ENCODE measurements around the gene ZNF470. TPM values are rescaled to one million over a fixed set of nuclear protein-coding genes. Genes with fewer than 3 reads are reported as not detected.
A peak's percentile ranks its signal among the peaks of the same experiment; 100 is the strongest.

The ZNF470 gene
- total RNA-seq, 1 donor from 2014 or later: 5.7 TPM

DNA sequence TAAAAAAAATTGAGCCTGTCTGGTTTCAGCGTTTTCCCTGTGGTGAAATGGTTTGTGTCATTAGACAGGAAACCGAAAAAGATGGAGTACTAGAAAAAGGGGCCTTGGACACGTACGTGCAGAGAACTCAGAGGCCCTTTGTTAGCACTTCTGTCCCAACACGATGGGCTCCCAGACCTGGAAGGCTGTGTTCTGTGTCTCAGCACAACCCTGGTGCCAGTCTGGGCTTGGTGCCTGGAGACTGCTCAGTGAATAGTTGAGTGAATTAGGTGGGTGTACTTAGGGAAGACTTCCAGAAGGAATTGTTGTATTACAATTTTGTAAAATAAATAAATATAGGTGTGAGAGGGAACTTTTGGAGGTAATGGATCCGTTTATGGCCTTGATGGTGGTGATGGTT is 36.6 kb downstream of the ZNF470 start:
- TF ChIP-seq, protein P1, sequence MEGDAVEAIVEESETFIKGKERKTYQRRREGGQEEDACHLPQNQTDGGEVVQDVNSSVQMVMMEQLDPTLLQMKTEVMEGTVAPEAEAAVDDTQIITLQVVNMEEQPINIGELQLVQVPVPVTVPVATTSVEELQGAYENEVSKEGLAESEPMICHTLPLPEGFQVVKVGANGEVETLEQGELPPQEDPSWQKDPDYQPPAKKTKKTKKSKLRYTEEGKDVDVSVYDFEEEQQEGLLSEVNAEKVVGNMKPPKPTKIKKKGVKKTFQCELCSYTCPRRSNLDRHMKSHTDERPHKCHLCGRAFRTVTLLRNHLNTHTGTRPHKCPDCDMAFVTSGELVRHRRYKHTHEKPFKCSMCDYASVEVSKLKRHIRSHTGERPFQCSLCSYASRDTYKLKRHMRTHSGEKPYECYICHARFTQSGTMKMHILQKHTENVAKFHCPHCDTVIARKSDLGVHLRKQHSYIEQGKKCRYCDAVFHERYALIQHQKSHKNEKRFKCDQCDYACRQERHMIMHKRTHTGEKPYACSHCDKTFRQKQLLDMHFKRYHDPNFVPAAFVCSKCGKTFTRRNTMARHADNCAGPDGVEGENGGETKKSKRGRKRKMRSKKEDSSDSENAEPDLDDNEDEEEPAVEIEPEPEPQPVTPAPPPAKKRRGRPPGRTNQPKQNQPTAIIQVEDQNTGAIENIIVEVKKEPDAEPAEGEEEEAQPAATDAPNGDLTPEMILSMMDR (IDR thresholded peaks at IDR 0.05; ENCODE audit: unreplicated experiment): no peak
- DNase-seq (ENCODE audit: low spot score): no peak
- peaks cover 13% of the 10 kb centered on the region for H3K9me3 Mint-ChIP-seq (ENCODE audit: unreplicated experiment)
- peaks cover 70% of the 10 kb centered on the region for H3K36me3 Mint-ChIP-seq (ENCODE audit: low read depth, unreplicated experiment)
- H3K27me3 Mint-ChIP-seq (ENCODE audit: unreplicated experiment): peaks cover 4% of the 10 kb centered on the region
- peaks cover 10% of the 10 kb centered on the region for H3K4me1 Mint-ChIP-seq (ENCODE audit: unreplicated experiment)
- H3K27ac Mint-ChIP-seq (ENCODE audit: unreplicated experiment): no peak overlapping the region
- H3K4me3 Mint-ChIP-seq (ENCODE audit: unreplicated experiment): peak overlapping the region; percentile 62

DNA sequence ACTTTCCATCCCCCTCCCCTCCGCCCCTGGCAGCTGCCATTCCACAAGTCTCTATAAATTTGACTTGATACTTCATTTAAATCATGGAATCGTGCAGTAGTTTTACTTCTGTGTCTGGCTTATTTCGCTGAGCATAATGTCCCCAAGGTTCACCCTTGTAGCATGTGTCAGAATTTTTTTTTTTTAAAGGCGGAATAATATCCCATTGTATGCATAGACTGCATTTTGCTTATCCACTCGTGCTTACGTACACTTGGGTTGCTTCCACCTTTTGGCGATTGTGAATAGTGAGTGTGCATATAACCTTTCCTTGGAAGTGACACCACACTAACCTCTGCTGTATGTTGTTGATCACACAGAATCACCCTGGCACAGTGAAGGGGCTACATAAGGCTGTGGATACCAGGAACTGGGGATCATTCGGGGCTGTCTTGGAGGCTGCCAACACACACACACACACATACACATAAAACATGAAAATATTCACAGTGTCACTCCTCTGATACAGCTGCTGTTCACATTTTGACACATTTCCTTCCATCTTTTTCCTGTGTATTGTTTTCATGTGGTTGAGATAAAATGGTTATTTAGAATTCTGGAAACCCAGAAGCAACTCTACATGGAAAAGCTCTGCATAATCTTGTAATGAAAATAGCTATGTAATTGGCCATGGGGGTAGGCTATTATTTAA is 41.2 kb downstream of the ZNF470 start:
- Mint-ChIP-seq H3K4me3 (ENCODE audit: unreplicated experiment) (peak overlapping the region; percentile 25), H3K4me1 (ENCODE audit: unreplicated experiment) (peaks cover 10% of the 10 kb centered on the region), H3K9me3 (ENCODE audit: unreplicated experiment) (peaks cover 25% of the 10 kb centered on the region), H3K27me3 (ENCODE audit: unreplicated experiment) (no peaks in the 10 kb centered on the region), H3K27ac (ENCODE audit: unreplicated experiment) (no peak overlapping the region), H3K36me3 (ENCODE audit: low read depth, unreplicated experiment) (peaks cover 75% of the 10 kb centered on the region)
- no peak for DNase-seq (ENCODE audit: low spot score)
- TF ChIP-seq, protein P1 (IDR thresholded peaks at IDR 0.05; ENCODE audit: unreplicated experiment): no peak

DNA sequence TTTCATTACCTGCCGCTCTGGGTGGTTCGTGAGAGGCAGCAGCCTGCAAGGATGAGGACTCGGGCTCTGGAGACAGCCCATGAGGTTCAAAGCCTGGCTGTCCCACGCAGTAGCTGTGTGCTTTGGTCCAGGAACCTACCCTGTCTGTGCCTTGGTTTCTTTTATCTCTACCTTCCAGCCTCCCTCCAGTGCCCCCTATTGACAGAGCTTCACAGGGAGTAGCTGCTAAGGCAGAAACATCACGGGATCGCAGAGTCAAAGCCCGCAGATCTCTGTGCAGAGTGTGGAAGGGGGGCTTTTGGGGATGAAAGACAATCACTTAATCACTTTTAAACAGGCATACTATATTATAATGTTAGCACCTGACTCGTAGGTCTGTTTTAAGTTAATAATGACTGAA is 44.0 kb downstream of the ZNF470 start:
- H3K27ac Mint-ChIP-seq (ENCODE audit: unreplicated experiment): no peak overlapping the region
- peaks cover 2% of the 10 kb centered on the region for H3K27me3 Mint-ChIP-seq (ENCODE audit: unreplicated experiment)
- H3K4me3 Mint-ChIP-seq (ENCODE audit: unreplicated experiment): no peak overlapping the region
- H3K9me3 Mint-ChIP-seq (ENCODE audit: unreplicated experiment): peaks cover 27% of the 10 kb centered on the region
- DNase-seq (ENCODE audit: low spot score): no peak
- TF ChIP-seq, protein P1 (IDR thresholded peaks at IDR 0.05; ENCODE audit: unreplicated experiment): no peak
- H3K36me3 Mint-ChIP-seq (ENCODE audit: low read depth, unreplicated experiment): peaks cover 87% of the 10 kb centered on the region
- H3K4me1 Mint-ChIP-seq (ENCODE audit: unreplicated experiment): peaks cover 10% of the 10 kb centered on the region

DNA sequence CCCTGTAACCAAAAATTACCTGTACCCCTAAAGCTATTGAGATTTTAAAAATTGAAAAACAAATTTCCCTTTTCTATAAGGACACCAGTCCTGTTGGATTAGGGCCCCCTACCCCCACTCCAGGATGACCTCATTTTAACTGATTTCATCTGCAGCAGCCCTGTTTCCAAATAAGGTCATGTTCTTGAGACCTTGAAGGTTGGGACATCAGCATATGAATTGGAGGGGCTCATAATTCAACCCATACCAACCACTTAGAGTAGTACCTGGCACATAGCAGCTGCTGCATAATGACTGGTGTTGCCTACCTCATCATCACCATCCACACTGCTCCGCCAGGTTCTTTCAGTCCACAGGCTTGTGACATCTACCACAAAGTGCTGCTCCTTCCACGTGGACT is 45.5 kb downstream of the ZNF470 start:
- Mint-ChIP-seq H3K4me3 (ENCODE audit: unreplicated experiment) (peak overlapping the region; percentile 48), H3K9me3 (ENCODE audit: unreplicated experiment) (peaks cover 34% of the 10 kb centered on the region), H3K27ac (ENCODE audit: unreplicated experiment) (no peak overlapping the region), H3K27me3 (ENCODE audit: unreplicated experiment) (peaks cover 5% of the 10 kb centered on the region), H3K4me1 (ENCODE audit: unreplicated experiment) (peaks cover 10% of the 10 kb centered on the region), H3K36me3 (ENCODE audit: low read depth, unreplicated experiment) (peaks cover 95% of the 10 kb centered on the region)
- no peak for DNase-seq (ENCODE audit: low spot score)
- TF ChIP-seq, protein P1 (IDR thresholded peaks at IDR 0.05; ENCODE audit: unreplicated experiment): no peak

DNA sequence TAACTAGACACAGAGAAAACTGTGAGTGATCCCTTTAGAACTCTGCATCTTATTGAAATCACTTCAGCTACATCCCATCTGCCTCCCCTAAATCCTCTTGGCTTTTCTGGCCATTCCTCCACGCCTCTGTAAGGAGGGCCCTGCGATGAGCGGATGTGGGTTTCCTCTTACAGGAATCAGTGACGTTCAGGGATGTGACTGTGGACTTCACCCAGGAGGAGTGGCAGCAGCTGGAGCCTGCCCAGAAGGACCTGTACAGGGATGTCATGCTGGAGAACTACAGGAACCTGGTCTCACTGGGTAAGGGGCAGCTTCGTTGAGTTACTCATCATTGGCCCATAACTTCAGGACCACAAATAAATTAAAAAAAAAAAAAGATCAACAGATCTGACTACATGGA is 46.4 kb downstream of the ZNF470 start:
- no peak for DNase-seq (ENCODE audit: low spot score)
- Mint-ChIP-seq H3K4me1 (ENCODE audit: unreplicated experiment) (peaks cover 6% of the 10 kb centered on the region), H3K27me3 (ENCODE audit: unreplicated experiment) (peaks cover 12% of the 10 kb centered on the region), H3K27ac (ENCODE audit: unreplicated experiment) (no peak overlapping the region), H3K36me3 (ENCODE audit: low read depth, unreplicated experiment) (peaks cover 94% of the 10 kb centered on the region), H3K4me3 (ENCODE audit: unreplicated experiment) (peak overlapping the region; percentile 78), H3K9me3 (ENCODE audit: unreplicated experiment) (peaks cover 41% of the 10 kb centered on the region)
- TF ChIP-seq, protein P1 (IDR thresholded peaks at IDR 0.05; ENCODE audit: unreplicated experiment): no peak

Data from endothelial cell (in vitro differentiated cells).